ENCODE data around the gene TOMM34. TPM values are rescaled to one million over a fixed set of nuclear protein-coding genes. Genes with fewer than 3 reads are reported as not detected.

Gene TOMM34
- total and polyA plus RNA-seq, 2 of the 13 experiments (the other 11 are each of a cell fraction or from before 2014, with no cell fraction given): 36.2 to 52.0 TPM

- TF ChIP-seq CCDC6 (CRISPR knock-in tag; IDR thresholded peaks at IDR 0.05) (peak; percentile 96), ZNF317 (CRISPR knock-in tag; IDR thresholded peaks at IDR 0.05) (peak; percentile 90), MYC (CRISPR knock-in tag; IDR thresholded peaks at IDR 0.05; ENCODE audit: borderline replicate concordance) (peak; percentile 97), GATAD2A (CRISPR knock-in tag; IDR thresholded peaks at IDR 0.05) (peak; percentile 84), PAF1 (CRISPR knock-in tag; IDR thresholded peaks at IDR 0.05) (no peak), MAF1 (CRISPR knock-in tag; IDR thresholded peaks at IDR 0.05; ENCODE audit: borderline replicate concordance) (peak; percentile 91), ATF3 (CRISPR knock-in tag; IDR thresholded peaks at IDR 0.05) (no peak), NR2F1 (CRISPR knock-in tag; IDR thresholded peaks at IDR 0.05) (peak in 1 of 2 experiments; percentile 27; a peak in 1 of 4 replicates), ZNF678 (CRISPR knock-in tag; IDR thresholded peaks at IDR 0.05) (peak; percentile 90), RORA (CRISPR knock-in tag; IDR thresholded peaks at IDR 0.05) (no peak), ZNF577 (CRISPR knock-in tag; IDR thresholded peaks at IDR 0.05; ENCODE audit: borderline replicate concordance, low read depth) (no peak), NRL (CRISPR knock-in tag; IDR thresholded peaks at IDR 0.05; ENCODE audit: borderline replicate concordance) (peak; percentile 93), ZNF18 (CRISPR knock-in tag; IDR thresholded peaks at IDR 0.05; ENCODE audit: insufficient replicate concordance) (peak; percentile 53), PCBP1 (IDR thresholded peaks at IDR 0.05; ENCODE audit: borderline replicate concordance, low read depth, low read length) (peak; percentile 94), TBX2 (CRISPR knock-in tag; IDR thresholded peaks at IDR 0.05; ENCODE audit: borderline replicate concordance) (peak; percentile 93), SSRP1 (CRISPR knock-in tag; IDR thresholded peaks at IDR 0.05) (peak; percentile 68; the same call in 1 of the 2 replicates), ZNF790 (CRISPR knock-in tag; IDR thresholded peaks at IDR 0.05; ENCODE audit: borderline replicate concordance) (peak; percentile 95), NFKBIZ (CRISPR knock-in tag; IDR thresholded peaks at IDR 0.05) (peak; percentile 88), TGIF2 (CRISPR knock-in tag; IDR thresholded peaks at IDR 0.05) (peak; percentile 80; the same call in 1 of the 2 replicates), ZMYM3 (CRISPR knock-in tag; IDR thresholded peaks at IDR 0.05) (peak; percentile 75; the same call in 1 of the 2 replicates), ZNF614 (CRISPR knock-in tag; IDR thresholded peaks at IDR 0.05; ENCODE audit: borderline replicate concordance) (peak; percentile 95), SOX5 (CRISPR knock-in tag; IDR thresholded peaks at IDR 0.05; ENCODE audit: borderline replicate concordance) (peak; percentile 76; the same call in 1 of the 2 replicates), DDIT3 (CRISPR knock-in tag; IDR thresholded peaks at IDR 0.05) (no peak; the same call in 1 of the 2 replicates), TAF1 (CRISPR knock-in tag; IDR thresholded peaks at IDR 0.05) (peak; percentile 95), ZNF33B (CRISPR knock-in tag; IDR thresholded peaks at IDR 0.05) (peak; percentile 96), ZNF709 (CRISPR knock-in tag; IDR thresholded peaks at IDR 0.05) (peak; percentile 99), ZNF329 (CRISPR knock-in tag; IDR thresholded peaks at IDR 0.05; ENCODE audit: low read depth) (no peak), RAD51 (IDR thresholded peaks at IDR 0.05; ENCODE audit: borderline replicate concordance) (peak; percentile 98), JDP2 (CRISPR knock-in tag; IDR thresholded peaks at IDR 0.05; ENCODE audit: borderline replicate concordance) (no peak), TP53 (CRISPR knock-in tag; conservative IDR thresholded peaks at IDR 0.05) (peak; percentile 34; the same call in 1 of the 2 replicates)
These were observed 6.1 kb upstream of the TOMM34 start, which contains the start of gene STK4 (continued) for GRCh38 chr20:44966030-44966961.
